NCI-H1417 (cell line): ENCODE results near the gene UBE2J1.
"Not testable (repeated sequence)": the region's sequence is repeated elsewhere in the genome, so short reads cannot be mapped to it uniquely, and the experiment has no call there.

Experiments
- DNase-seq, 3 experiments: peaks; one replicate each; lab custom pipeline; 2025; lab: John Stamatoyannopoulos, UW

The UBE2J1 gene

GRCh38 chr6:89352278-89353117 lies at the start of gene UBE2J1:
UBE2J1 (minus strand) TSS chr6:89352722; CDS start chr6:89352569, 153 bp downstream.
- DNase-seq, result peak; percentile 70 to 86 (median 86)

GRCh38 chr6:89400912-89401399 lies 48.4 kb upstream of the UBE2J1 start:
- peak in 1 of 3 experiments; percentile 4 for DNase-seq

GRCh38 chr6:89400050-89400449 lies 47.5 kb upstream of the UBE2J1 start:
- no peak for DNase-seq

- DNase-seq, result peak in 1 of 3 experiments; percentile 8
These were observed 46.4 kb upstream of the UBE2J1 start for GRCh38 chr6:89398762-89399525.

GRCh38 chr6:89397884-89398283 lies 45.4 kb upstream of the UBE2J1 start:
- DNase-seq, result not testable (repeated sequence)

GRCh38 chr6:89393659-89394058 lies 41.1 kb upstream of the UBE2J1 start:
- no peak for DNase-seq

GRCh38 chr6:89392823-89393222 lies 40.3 kb upstream of the UBE2J1 start:
- DNase-seq, result no peak

GRCh38 chr6:89388846-89389245 lies 36.3 kb upstream of the UBE2J1 start:
- DNase-seq, result no peak

GRCh38 chr6:89387516-89388201 lies 35.1 kb upstream of the UBE2J1 start:
- DNase-seq, result peak in 1 of 3 experiments; percentile 38

- no peak for DNase-seq
These were observed 34.5 kb upstream of the UBE2J1 start for GRCh38 chr6:89386917-89387491.

- no peak for DNase-seq
These were observed 33.3 kb upstream of the UBE2J1 start for GRCh38 chr6:89385846-89386245.

- DNase-seq, result peak in 2 of 3 experiments; percentile 7 to 37
These were observed 32.7 kb upstream of the UBE2J1 start for GRCh38 chr6:89385156-89385667.

- no peak for DNase-seq
These were observed 28.5 kb upstream of the UBE2J1 start for GRCh38 chr6:89381031-89381430.

- DNase-seq, result no peak
These were observed 26.8 kb upstream of the UBE2J1 start for GRCh38 chr6:89379281-89379680.

GRCh38 chr6:89378628-89379027 lies 26.1 kb upstream of the UBE2J1 start:
- DNase-seq, result no peak

GRCh38 chr6:89375427-89376267 lies 23.1 kb upstream of the UBE2J1 start:
- DNase-seq, result peak; percentile 87 to 98 (median 87)

GRCh38 chr6:89372506-89372901 lies 20.0 kb upstream of the UBE2J1 start:
- DNase-seq, result peak in 1 of 3 experiments; percentile 30

GRCh38 chr6:89371849-89372505 lies 19.5 kb upstream of the UBE2J1 start:
- peak; percentile 42 to 71 (median 67) for DNase-seq

GRCh38 chr6:89368999-89369398 lies 16.5 kb upstream of the UBE2J1 start:
- DNase-seq, result no peak

GRCh38 chr6:89368107-89368506 lies 15.6 kb upstream of the UBE2J1 start:
- peak; percentile 35 to 73 (median 69) for DNase-seq
